Mesenchymal stem cell (in vitro differentiated cells and primary cell): Measurements from ENCODE around the gene CTLA4.

Experiments
- DNase-seq: peaks from one replicate; pipeline ENCODE4 v3.0.0-alpha.2; 2013
- H2AFZ ChIP-seq: one replicate; pipeline ENCODE4 v1.6.1; 2013; ENCODE audit warnings: low read depth, mild to moderate bottlenecking, control low read depth, inconsistent platforms, low read length, moderate library complexity
- H2AK5ac ChIP-seq: 2 replicates; pipeline ENCODE4 v1.6.1; 2013; ENCODE audit warnings: low read length, moderate library complexity, mild to moderate bottlenecking, inconsistent platforms; ENCODE audit not compliant: severe bottlenecking
- H2BK120ac ChIP-seq: one replicate; pipeline ENCODE4 v1.6.1; 2013; ENCODE audit warnings: low read depth, mild to moderate bottlenecking, inconsistent platforms, low read length, moderate library complexity
- H2BK12ac ChIP-seq, 2 experiments: one replicate each; pipeline ENCODE4 v1.6.1; 2013; ENCODE audit warnings: inconsistent platforms in 2 of 2, low read length in 2 of 2, mild to moderate bottlenecking in 2 of 2, moderate library complexity in 2 of 2, control low read depth in 1 of 2
- H2BK15ac ChIP-seq: one replicate; pipeline ENCODE4 v1.6.1; 2013; ENCODE audit warnings: mild to moderate bottlenecking, low read depth, inconsistent platforms; ENCODE audit not compliant: poor library complexity, severe bottlenecking
- H2BK5ac ChIP-seq: 2 replicates; pipeline ENCODE4 v1.6.1; 2013; ENCODE audit warnings: low read depth, mild to moderate bottlenecking, low read length, control low read depth, inconsistent platforms; ENCODE audit not compliant: poor library complexity, severe bottlenecking
- H3K14ac ChIP-seq, 2 experiments: one replicate each; pipeline ENCODE4 v1.6.1; 2013; ENCODE audit warnings: inconsistent platforms in 2 of 2, low read length in 2 of 2, control low read depth in 1 of 2, mild to moderate bottlenecking in 1 of 2, moderate library complexity in 1 of 2
- H3K18ac ChIP-seq, 2 experiments: one replicate each; pipeline ENCODE4 v1.6.1; 2013; ENCODE audit warnings: inconsistent platforms in 2 of 2, low read length in 2 of 2, control low read depth in 1 of 2, low read depth in 1 of 2, mild to moderate bottlenecking in 1 of 2
- H3K23ac ChIP-seq, 2 experiments: one replicate each; pipeline ENCODE4 v1.6.1; 2013; ENCODE audit warnings: inconsistent platforms in 2 of 2, low read length in 2 of 2, mild to moderate bottlenecking in 2 of 2, moderate library complexity in 2 of 2, control low read depth in 1 of 2
- H3K27ac ChIP-seq: 2 replicates; pipeline ENCODE4 v1.5.1; 2013; ENCODE audit warnings: mild to moderate bottlenecking, moderate library complexity, low read length, control low read depth, inconsistent platforms; ENCODE audit not compliant: poor library complexity, severe bottlenecking
- H3K27me3 ChIP-seq, 2 experiments: 2 replicates each; pipeline versions ENCODE4 v1.6.1 to v1.7.0; 2013; ENCODE audit warnings: low read length in 2 of 2, mild to moderate bottlenecking in 2 of 2, moderate library complexity in 2 of 2, control low read depth in 1 of 2, inconsistent platforms in 1 of 2; ENCODE audit not compliant: control insufficient read depth in 1 of 2, insufficient read depth in 1 of 2
- H3K36me3 ChIP-seq, 2 experiments: 2 replicates each; pipeline versions ENCODE4 v1.6.1 to v1.7.0; 2013; ENCODE audit warnings: low read length in 2 of 2, control low read depth in 1 of 2, inconsistent platforms in 1 of 2, low read depth in 1 of 2, mild to moderate bottlenecking in 1 of 2; ENCODE audit not compliant: insufficient read depth in 2 of 2, control insufficient read depth in 1 of 2
- H3K4ac ChIP-seq, 2 experiments: one replicate each; pipeline ENCODE4 v1.6.1; 2013; ENCODE audit warnings: inconsistent platforms in 2 of 2, low read length in 2 of 2, mild to moderate bottlenecking in 2 of 2, moderate library complexity in 2 of 2, control low read depth in 1 of 2, low read depth in 1 of 2
- H3K4me1 ChIP-seq: 2 replicates; pipeline ENCODE4 v1.6.1; 2013; ENCODE audit warnings: low read depth, low read length, control low read depth; ENCODE audit not compliant: control insufficient read depth, insufficient read depth
- H3K4me2 ChIP-seq: 2 replicates; pipeline ENCODE4 v1.6.1; 2013; ENCODE audit warnings: low read length, mild to moderate bottlenecking, inconsistent platforms; ENCODE audit not compliant: poor library complexity, severe bottlenecking
- H3K4me3 ChIP-seq, 2 experiments: 2 replicates each; pipeline versions ENCODE4 v1.5.1 to v1.7.0; 2013; ENCODE audit warnings: low read length in 2 of 2, mild to moderate bottlenecking in 2 of 2, control low read depth in 1 of 2, low read depth in 1 of 2; ENCODE audit not compliant: insufficient read depth in 1 of 2
- H3K79me1 ChIP-seq: replicated peaks from 2 replicates; pipeline ENCODE4 v1.6.1; 2013; ENCODE audit warnings: mild to moderate bottlenecking, control low read depth, low read length, inconsistent platforms; ENCODE audit not compliant: poor library complexity, severe bottlenecking
- H3K9ac ChIP-seq: 2 replicates; pipeline ENCODE4 v1.7.0; 2013; ENCODE audit warnings: mild to moderate bottlenecking, low read length, moderate library complexity
- H3K9me3 ChIP-seq: 2 replicates; pipeline ENCODE4 v1.7.0; 2013; ENCODE audit warnings: mild to moderate bottlenecking, low read length; ENCODE audit not compliant: control insufficient read depth
- H4K8ac ChIP-seq: one replicate; pipeline ENCODE4 v1.6.1; 2013; ENCODE audit warnings: inconsistent platforms, mild to moderate bottlenecking, low read length, moderate library complexity
- H4K91ac ChIP-seq: one replicate; pipeline ENCODE4 v1.6.1; 2013; ENCODE audit warnings: mild to moderate bottlenecking, low read length, inconsistent platforms
- WGBS: methylation state at CpG from one replicate; pipeline ENCODE4 v1.1.7; 2013; ENCODE audit warnings: mixed read lengths; 5-methylcytosine and 5-hydroxymethylcytosine counted together

CTLA4 gene

DNA sequence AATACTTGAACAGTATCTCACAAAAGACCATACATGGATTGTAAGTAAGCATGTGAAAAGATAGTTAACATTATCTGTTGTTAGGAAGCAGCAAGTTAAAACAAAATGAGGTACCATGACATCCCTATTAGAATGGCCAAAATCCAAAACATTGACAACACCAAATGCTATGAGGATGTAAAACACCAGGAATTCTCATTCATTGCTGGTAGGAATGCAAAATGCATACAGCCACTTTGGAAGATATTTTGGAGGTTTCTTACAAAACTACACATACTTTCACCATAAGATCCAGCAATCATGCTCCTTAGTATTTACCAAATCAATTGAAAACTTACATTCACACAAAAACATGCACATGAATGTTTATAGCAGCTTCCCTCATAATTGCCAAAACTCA lies 38.1 kb downstream of the CTLA4 start:
- Histone ChIP-seq H3K4ac (no peak overlapping the region), H3K14ac (no peak overlapping the region), H3K79me1 (no peaks in the 10 kb centered on the region), H3K9me3 (peaks cover 23% of the 10 kb centered on the region), H3K4me2 (no peak overlapping the region), H3K23ac (no peak overlapping the region), H2AK5ac (no peak overlapping the region), H2AFZ (no peak overlapping the region), H3K18ac (no peak overlapping the region), H3K27me3 (no peaks in the 10 kb centered on the region), H3K4me3 (no peak overlapping the region), H3K36me3 (no peaks in the 10 kb centered on the region), H3K9ac (no peak overlapping the region), H2BK5ac (no peak overlapping the region), H4K91ac (no peak overlapping the region), H2BK12ac (no peak overlapping the region), H2BK15ac (no peak overlapping the region), H4K8ac (no peak overlapping the region), H3K27ac (no peak overlapping the region), H2BK120ac (no peak overlapping the region), H3K4me1 (peaks cover 2% of the 10 kb centered on the region)
- no peak for DNase-seq

DNA sequence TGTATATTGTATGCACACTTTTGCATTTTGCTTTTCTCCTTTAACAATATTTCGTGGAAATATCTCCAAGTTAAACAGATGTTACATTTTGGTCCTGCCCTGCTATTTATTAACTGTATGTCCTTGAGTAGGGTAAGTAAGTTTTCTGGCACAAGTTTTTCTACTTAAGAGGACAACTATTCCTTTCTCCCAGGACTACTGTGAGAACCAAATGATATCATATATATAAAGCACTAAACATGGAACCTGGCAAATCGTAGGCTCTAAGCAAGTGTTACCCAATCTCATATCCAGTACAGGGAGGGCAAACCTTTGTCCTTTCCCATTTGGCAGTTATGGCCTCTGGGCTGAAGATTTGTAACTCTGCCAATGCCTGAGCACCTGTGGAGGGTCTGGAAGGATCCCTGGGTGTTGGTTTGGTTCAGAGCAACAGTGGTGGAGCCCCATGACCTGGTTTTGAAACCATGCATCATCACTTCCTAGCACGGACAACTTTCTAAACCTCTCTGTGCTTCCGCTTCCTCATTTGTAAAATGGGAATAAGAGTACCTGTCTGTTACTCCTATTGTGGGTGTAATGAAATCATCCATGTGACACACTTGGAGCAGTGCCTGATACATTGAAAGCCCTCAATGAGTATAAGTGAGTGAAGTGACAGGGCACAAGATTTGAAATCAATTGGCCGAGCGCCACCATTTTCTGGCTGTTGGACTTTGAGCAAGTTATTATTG lies 40.7 kb downstream of the CTLA4 start:
- WGBS: 100% methylated on average over 5 of the region's 6 CpGs

DNA sequence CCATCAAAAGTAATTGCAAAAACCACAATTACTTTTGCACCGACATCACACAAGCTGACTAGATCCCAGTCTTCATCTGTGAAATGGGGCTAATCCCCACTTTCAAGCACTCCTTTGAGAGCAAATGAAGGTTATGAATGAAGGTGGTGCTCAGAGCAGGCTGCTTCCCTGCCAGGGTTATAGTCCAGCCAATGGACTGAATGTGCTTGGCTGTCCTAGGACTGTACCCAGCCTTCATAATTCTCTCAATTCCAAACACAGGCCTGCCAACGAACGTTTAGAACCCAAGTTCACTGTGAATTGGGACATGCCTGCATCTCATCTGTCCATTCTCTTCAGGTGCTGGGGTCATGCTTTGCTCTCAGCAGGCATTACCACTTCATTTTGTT lies 41.2 kb downstream of the CTLA4 start:
- Histone ChIP-seq H4K91ac (peak overlapping the region; percentile 18), H2BK12ac (peak overlapping the region in 1 of 2 experiments; percentile 41)

More for the DNA sequence above, 40.7 kb downstream of the CTLA4 start:
- no peak overlapping the region for H2BK5ac ChIP-seq
- no peak overlapping the region for H3K4me2 ChIP-seq
- DNase-seq: no peak
- H3K23ac ChIP-seq: no peak overlapping the region
- no peak overlapping the region for H2BK15ac ChIP-seq
- peaks cover under 1% of the 10 kb centered on the region for H3K9me3 ChIP-seq
- no peak overlapping the region for H4K91ac ChIP-seq
- no peaks in the 10 kb centered on the region for H3K36me3 ChIP-seq
- H3K79me1 ChIP-seq: no peaks in the 10 kb centered on the region
- H2AK5ac ChIP-seq: no peak overlapping the region
- H3K27ac ChIP-seq: no peak overlapping the region
- no peak overlapping the region for H3K14ac ChIP-seq
- H2AFZ ChIP-seq: no peak overlapping the region
- no peak overlapping the region for H3K4ac ChIP-seq
- no peak overlapping the region for H2BK120ac ChIP-seq
- peak overlapping the region in 1 of 2 experiments; percentile 50 for H3K18ac ChIP-seq
- no peaks in the 10 kb centered on the region for H3K27me3 ChIP-seq
- peaks cover 2% of the 10 kb centered on the region for H3K4me1 ChIP-seq
- no peak overlapping the region for H3K4me3 ChIP-seq
- H4K8ac ChIP-seq: peak overlapping the region; percentile 15
- H2BK12ac ChIP-seq: no peak overlapping the region
- H3K9ac ChIP-seq: no peak overlapping the region

DNA sequence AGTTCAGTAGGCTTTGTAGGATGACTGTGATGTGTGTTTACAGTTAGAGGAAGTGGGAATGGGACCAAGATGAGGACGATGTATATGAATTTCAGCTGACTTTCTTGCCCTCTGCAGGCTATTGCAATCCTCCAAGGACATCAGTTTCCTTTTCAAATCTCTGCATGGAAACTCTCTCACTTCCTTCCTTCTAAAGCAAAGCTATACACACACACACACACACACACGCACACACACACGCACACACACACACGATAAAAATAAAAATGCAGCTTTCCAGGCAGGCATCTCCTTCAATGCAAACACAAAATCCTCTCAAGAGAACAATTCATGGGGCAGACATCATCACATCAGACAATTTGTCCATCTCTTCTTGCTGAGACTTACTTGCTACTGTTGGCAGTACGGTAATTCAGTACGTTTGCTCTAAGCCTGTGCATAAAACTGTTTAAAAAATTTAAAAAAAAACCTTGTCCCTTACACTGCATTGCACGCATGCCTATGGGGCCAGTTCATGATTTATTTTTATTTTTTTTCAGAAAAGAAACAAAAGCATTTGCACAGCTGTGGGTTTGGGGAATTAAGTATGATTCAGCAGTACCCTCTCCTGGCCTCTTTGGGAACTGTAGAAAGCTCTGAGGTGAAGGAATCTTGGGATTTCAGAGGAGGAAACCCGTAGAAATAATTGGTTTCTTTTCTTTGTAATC lies 41.8 kb downstream of the CTLA4 start:
- Histone ChIP-seq H3K36me3 (no peaks in the 10 kb centered on the region), H3K27ac (peak overlapping the region; percentile 15), H2BK5ac (no peak overlapping the region), H4K8ac (no peak overlapping the region), H2BK12ac (no peak overlapping the region), H3K9me3 (no peaks in the 10 kb centered on the region), H3K4ac (no peak overlapping the region), H3K4me1 (peaks cover 2% of the 10 kb centered on the region), H3K14ac (no peak overlapping the region), H3K79me1 (no peaks in the 10 kb centered on the region), H3K27me3 (no peaks in the 10 kb centered on the region), H3K18ac (peak overlapping the region in 1 of 2 experiments; percentile 24), H2BK15ac (no peak overlapping the region), H3K4me2 (peak overlapping the region; percentile 54), H3K4me3 (peak overlapping the region in 1 of 2 experiments; percentile 71), H4K91ac (no peak overlapping the region), H3K9ac (peak overlapping the region; percentile 82), H3K23ac (no peak overlapping the region), H2BK120ac (no peak overlapping the region), H2AFZ (no peak overlapping the region), H2AK5ac (no peak overlapping the region)
- peak; percentile 75 for DNase-seq
- WGBS: 24% methylated on average over 7 of the region's 8 CpGs

More for the DNA sequence above, 41.2 kb downstream of the CTLA4 start:
- 100% methylated on average over 1 of the region's 3 CpGs for WGBS
- DNase-seq: no peak
- no peaks in the 10 kb centered on the region for H3K36me3 ChIP-seq
- no peak overlapping the region for H3K14ac ChIP-seq
- H2BK120ac ChIP-seq: no peak overlapping the region
- peak overlapping the region; percentile 78 for H4K8ac ChIP-seq
- H3K27ac ChIP-seq: no peak overlapping the region
- H3K4me3 ChIP-seq: peak overlapping the region in 1 of 2 experiments; percentile 71
- H3K27me3 ChIP-seq: no peaks in the 10 kb centered on the region
- peak overlapping the region in 1 of 2 experiments; percentile 16 for H3K18ac ChIP-seq
- no peak overlapping the region for H2AFZ ChIP-seq
- H3K4ac ChIP-seq: no peak overlapping the region
- H3K4me2 ChIP-seq: no peak overlapping the region
- no peaks in the 10 kb centered on the region for H3K79me1 ChIP-seq
- no peaks in the 10 kb centered on the region for H3K9me3 ChIP-seq
- H3K4me1 ChIP-seq: peaks cover 2% of the 10 kb centered on the region
- H2BK5ac ChIP-seq: no peak overlapping the region
- peak overlapping the region; percentile 82 for H3K9ac ChIP-seq
- H3K23ac ChIP-seq: no peak overlapping the region
- H2BK15ac ChIP-seq: no peak overlapping the region
- H2AK5ac ChIP-seq: no peak overlapping the region
